Mesendoderm (in vitro differentiated cells): ENCODE measurements around the gene VLDLR.

Source experiments
- DNase-seq: peaks from one replicate; pipeline ENCODE4 v3.0.0; 2013
- H2AK5ac ChIP-seq: 2 replicates; pipeline ENCODE4 v1.6.1; 2013; ENCODE audit warnings: low read length, inconsistent platforms
- H2BK120ac ChIP-seq: 2 replicates; pipeline ENCODE4 v1.6.1; 2013; ENCODE audit warnings: low read depth, mild to moderate bottlenecking, low read length, moderate library complexity, mixed read lengths
- H2BK15ac ChIP-seq: replicated peaks from 2 replicates; pipeline ENCODE4 v1.6.1; 2013; ENCODE audit warnings: low read depth, mild to moderate bottlenecking, moderate library complexity
- H2BK5ac ChIP-seq: 2 replicates; pipeline ENCODE4 v1.6.1; 2013; ENCODE audit warnings: low read length, inconsistent platforms
- H3K18ac ChIP-seq: 2 replicates; pipeline ENCODE4 v1.6.1; 2013; ENCODE audit warnings: mild to moderate bottlenecking, low read length, mixed read lengths
- H3K23ac ChIP-seq: one replicate; pipeline ENCODE4 v1.6.1; 2013; ENCODE audit warnings: low read length
- H3K27ac ChIP-seq: 2 replicates; pipeline ENCODE4 v1.5.1; 2013; ENCODE audit warnings: low read depth, mild to moderate bottlenecking, inconsistent platforms, low read length, moderate library complexity
- H3K27me3 ChIP-seq: 2 replicates; pipeline ENCODE4 v1.6.1; 2013; ENCODE audit warnings: low read length, control low read depth, mild to moderate bottlenecking, inconsistent platforms; ENCODE audit not compliant: insufficient read depth, poor library complexity
- H3K36me3 ChIP-seq: 2 replicates; pipeline ENCODE4 v1.6.1; 2013; ENCODE audit warnings: low read length, inconsistent platforms; ENCODE audit not compliant: control insufficient read depth, insufficient read depth
- H3K4ac ChIP-seq: one replicate; pipeline ENCODE4 v1.6.1; 2013; ENCODE audit warnings: low read depth, mild to moderate bottlenecking, low read length, moderate library complexity
- H3K4me1 ChIP-seq: 2 replicates; pipeline ENCODE4 v1.6.1; 2013; ENCODE audit warnings: low read depth, low read length, inconsistent platforms; ENCODE audit not compliant: control insufficient read depth
- H3K4me2 ChIP-seq: 2 replicates; pipeline ENCODE4 v1.6.1; 2013; ENCODE audit warnings: low read length
- H3K4me3 ChIP-seq: 2 replicates; pipeline ENCODE4 v1.5.1; 2013; ENCODE audit warnings: mild to moderate bottlenecking, low read length
- H3K56ac ChIP-seq: one replicate; pipeline ENCODE4 v1.6.1; 2013; ENCODE audit warnings: low read length
- H3K79me1 ChIP-seq: 2 replicates; pipeline ENCODE4 v1.6.1; 2013; ENCODE audit warnings: low read length, inconsistent platforms
- H3K79me2 ChIP-seq: 2 replicates; pipeline ENCODE4 v1.6.1; 2013; ENCODE audit warnings: mild to moderate bottlenecking, low read length; ENCODE audit not compliant: control insufficient read depth, insufficient read depth
- H3K9ac ChIP-seq: 2 replicates; pipeline ENCODE4 v1.6.1; 2013; ENCODE audit warnings: low read length, inconsistent platforms
- H4K5ac ChIP-seq: one replicate; pipeline ENCODE4 v1.6.1; 2013; ENCODE audit warnings: low read length
- H4K8ac ChIP-seq: one replicate; pipeline ENCODE4 v1.6.1; 2013; ENCODE audit warnings: low read depth, mild to moderate bottlenecking, control low read depth, low read length, moderate library complexity
- WGBS: extraction: QIAGEN DNeasy Blood & Tissue Kit; methylation state at CpG from one replicate; pipeline ENCODE4 v1.1.7; 2013; ENCODE audit warnings: low lambda C conversion rate, missing lambda C conversion rate; ENCODE audit not compliant: insufficient coverage; ENCODE audit errors: extremely low coverage; 5-methylcytosine and 5-hydroxymethylcytosine counted together

The VLDLR gene

DNA sequence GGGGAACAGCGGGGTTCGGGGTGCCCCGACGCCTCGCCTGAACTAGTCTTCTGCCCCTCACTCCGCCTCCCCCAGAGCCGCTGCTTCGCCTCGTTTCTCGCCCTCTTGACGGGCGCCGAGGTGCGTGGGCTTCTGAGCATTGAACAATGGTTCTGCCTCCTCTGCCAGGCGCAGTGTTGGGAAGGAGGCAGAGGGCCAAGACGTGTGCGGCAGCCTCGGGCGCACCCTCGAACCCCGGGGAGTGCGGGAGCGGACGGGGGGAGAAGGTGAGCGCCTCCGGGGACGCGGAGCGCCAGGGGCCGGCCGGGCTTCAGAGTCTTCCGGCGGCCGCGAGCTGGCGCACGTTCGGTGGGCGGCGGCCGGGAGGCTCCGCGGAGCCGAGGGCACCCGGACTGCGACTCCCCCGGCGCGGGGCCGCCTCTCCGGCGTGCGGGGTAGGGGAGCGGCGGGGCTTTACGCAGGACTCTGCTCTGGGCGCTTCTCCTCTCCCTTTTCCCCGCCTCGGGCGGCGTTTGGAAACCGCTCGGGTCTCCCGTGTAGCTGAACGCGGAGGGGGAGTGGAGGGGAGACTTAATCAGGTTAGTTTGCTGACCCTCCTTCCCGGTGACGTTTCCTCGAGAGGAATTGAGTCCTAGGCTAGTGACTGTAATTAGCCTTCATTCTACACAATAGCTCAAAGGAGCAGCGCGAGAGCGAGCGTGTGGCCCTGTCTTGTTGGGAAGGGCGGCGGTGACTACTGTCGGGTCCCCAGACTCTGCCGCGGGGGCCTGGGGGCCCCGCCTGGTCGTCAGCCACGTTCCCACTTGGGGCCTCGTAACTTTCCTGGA lies 1.1 kb downstream of the VLDLR start:
- Histone ChIP-seq H3K36me3 (no peaks in the 10 kb centered on the region), H3K9ac (peak overlapping the region; percentile 89), H3K18ac (peak overlapping the region; percentile 60), H2AK5ac (no peak overlapping the region), H3K79me1 (peaks cover 19% of the 10 kb centered on the region), H2BK5ac (no peak overlapping the region), H3K4me2 (peak overlapping the region; percentile 39), H4K8ac (no peak overlapping the region), H3K79me2 (peaks cover 58% of the 10 kb centered on the region), H3K23ac (peak overlapping the region; percentile 80), H3K4ac (peak overlapping the region; percentile 8), H3K4me1 (peaks cover 18% of the 10 kb centered on the region), H3K27ac (peak overlapping the region; percentile 36), H3K4me3 (peak overlapping the region; percentile 50), H3K27me3 (no peaks in the 10 kb centered on the region), H3K56ac (peak overlapping the region; percentile 90), H4K5ac (no peak overlapping the region), H2BK120ac (no peak overlapping the region), H2BK15ac (no peak overlapping the region)
- peak; percentile 61 for DNase-seq
- WGBS, result no CpG with 5 or more reads among the region's 82 CpGs

DNA sequence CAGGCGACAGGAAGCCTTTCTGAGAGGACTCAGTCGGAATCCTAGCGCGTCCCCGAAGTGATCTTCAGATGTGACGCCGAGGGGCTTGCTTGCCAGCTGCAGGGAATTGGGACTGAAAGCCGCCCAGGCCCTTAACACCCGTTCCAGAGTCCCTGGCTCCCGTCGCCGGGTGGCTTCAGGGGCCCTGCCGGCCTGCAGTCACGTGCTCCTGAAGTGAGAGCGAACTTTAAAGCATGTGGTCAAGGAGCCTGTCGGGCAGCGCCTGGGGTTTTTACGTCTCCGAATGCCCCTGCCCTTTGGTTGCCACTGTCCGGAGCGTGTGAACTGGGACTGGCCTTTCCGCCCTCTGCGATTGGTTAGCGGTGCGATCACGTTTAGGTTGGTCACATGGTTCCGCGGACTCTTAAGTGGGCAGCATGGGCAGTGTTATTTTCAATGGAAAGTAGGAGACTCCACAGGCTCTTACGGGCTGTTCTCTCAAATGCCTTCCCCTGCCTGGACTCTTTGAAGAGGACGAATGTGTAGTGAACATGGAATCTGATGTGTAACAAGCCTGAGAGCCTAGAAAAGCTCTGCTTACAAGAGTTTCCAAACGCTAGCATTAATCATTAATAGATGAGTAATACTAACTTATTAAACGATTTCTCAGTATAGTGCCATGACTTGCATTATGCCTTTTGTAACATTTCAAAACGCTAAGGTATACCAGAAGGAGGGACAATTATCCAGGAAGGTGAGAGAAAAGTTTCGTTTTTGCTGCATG lies 1.9 kb downstream of the VLDLR start:
- H2BK15ac ChIP-seq, result no peak overlapping the region
- H3K79me2 ChIP-seq, result peaks cover 62% of the 10 kb centered on the region
- H3K4me1 ChIP-seq, result peaks cover 20% of the 10 kb centered on the region
- H4K5ac ChIP-seq, result no peak overlapping the region
- H3K4me2 ChIP-seq, result peak overlapping the region; percentile 39
- H3K36me3 ChIP-seq, result no peaks in the 10 kb centered on the region
- peak overlapping the region; percentile 90 for H3K56ac ChIP-seq
- no peaks in the 10 kb centered on the region for H3K27me3 ChIP-seq
- H3K23ac ChIP-seq, result peak overlapping the region; percentile 80
- H2AK5ac ChIP-seq, result no peak overlapping the region
- peak; percentile 82 for DNase-seq
- WGBS, result no CpG with 5 or more reads among the region's 34 CpGs
- no peak overlapping the region for H3K18ac ChIP-seq
- no peak overlapping the region for H2BK5ac ChIP-seq
- H3K4me3 ChIP-seq, result peak overlapping the region; percentile 50
- H4K8ac ChIP-seq, result no peak overlapping the region
- H3K79me1 ChIP-seq, result peaks cover 22% of the 10 kb centered on the region
- peak overlapping the region; percentile 89 for H3K9ac ChIP-seq
- H3K27ac ChIP-seq, result peak overlapping the region; percentile 4
- no peak overlapping the region for H2BK120ac ChIP-seq
- H3K4ac ChIP-seq, result no peak overlapping the region

DNA sequence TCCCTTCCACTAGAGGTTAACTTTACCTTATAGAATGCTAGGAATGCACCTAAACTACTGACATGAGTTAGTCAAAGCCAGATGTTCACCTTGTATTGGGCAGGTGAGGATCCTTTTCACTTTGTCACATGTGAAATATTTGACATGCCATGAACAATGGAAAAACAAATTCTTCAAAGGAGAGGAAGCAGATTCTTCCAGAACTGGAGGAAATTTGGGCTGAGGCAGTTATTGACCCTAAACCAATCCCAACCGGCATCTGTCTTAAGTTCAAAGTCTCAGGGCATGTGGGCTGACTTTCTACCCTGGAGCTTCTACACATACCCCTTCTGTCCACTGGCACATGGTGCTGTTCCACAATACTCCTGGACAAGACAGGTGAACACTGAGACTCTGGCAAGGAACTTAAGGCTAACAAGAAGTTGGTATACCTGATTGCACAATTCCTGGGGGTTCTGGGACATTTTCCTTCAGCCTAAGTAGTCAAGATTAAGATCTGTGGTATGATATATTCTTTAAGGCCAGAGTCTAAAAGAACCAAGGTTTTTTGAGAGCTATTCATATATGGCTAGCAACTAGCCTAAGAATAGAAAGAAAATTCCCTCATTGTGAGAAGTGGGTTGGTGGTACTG lies 2.6 kb downstream of the VLDLR start:
- no peak overlapping the region for H4K5ac ChIP-seq
- peak; percentile 59 for DNase-seq
- no peaks in the 10 kb centered on the region for H3K36me3 ChIP-seq
- H3K9ac ChIP-seq, result peak overlapping the region; percentile 89
- no peak overlapping the region for H2AK5ac ChIP-seq
- no peak overlapping the region for H3K18ac ChIP-seq
- H3K23ac ChIP-seq, result no peak overlapping the region
- no CpG with 5 or more reads among the region's 1 CpG for WGBS
- H3K79me2 ChIP-seq, result peaks cover 69% of the 10 kb centered on the region
- H2BK5ac ChIP-seq, result no peak overlapping the region
- no peak overlapping the region for H4K8ac ChIP-seq
- no peak overlapping the region for H3K27ac ChIP-seq
- H2BK15ac ChIP-seq, result no peak overlapping the region
- peaks cover 20% of the 10 kb centered on the region for H3K4me1 ChIP-seq
- H3K79me1 ChIP-seq, result peaks cover 23% of the 10 kb centered on the region
- no peaks in the 10 kb centered on the region for H3K27me3 ChIP-seq
- H3K4me2 ChIP-seq, result peak overlapping the region; percentile 39
- no peak overlapping the region for H2BK120ac ChIP-seq
- H3K4me3 ChIP-seq, result no peak overlapping the region
- H3K56ac ChIP-seq, result peak overlapping the region; percentile 25
- H3K4ac ChIP-seq, result no peak overlapping the region

DNA sequence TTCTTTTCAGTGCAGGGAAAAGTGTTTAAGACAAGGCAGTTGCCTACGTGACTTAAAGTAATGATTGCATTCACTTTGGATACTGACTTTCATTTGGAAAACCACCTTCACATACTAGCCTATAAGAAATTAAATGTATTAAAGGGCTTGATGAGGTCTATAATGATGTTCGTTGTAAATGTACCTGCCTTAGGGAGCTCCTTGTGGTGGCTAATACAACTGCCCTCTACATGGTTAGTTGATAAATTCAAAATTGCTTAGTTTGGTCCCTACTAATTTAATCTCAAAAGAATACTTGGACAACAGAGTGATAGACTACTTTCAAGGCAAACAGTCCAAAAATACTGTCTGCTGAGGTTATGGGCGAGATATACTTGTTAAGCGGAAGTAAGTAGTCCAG lies 3.8 kb downstream of the VLDLR start:
- H3K36me3 ChIP-seq, result no peaks in the 10 kb centered on the region
- H3K4ac ChIP-seq, result no peak overlapping the region
- peaks cover 77% of the 10 kb centered on the region for H3K79me2 ChIP-seq
- H3K27me3 ChIP-seq, result no peaks in the 10 kb centered on the region
- H3K4me1 ChIP-seq, result peaks cover 18% of the 10 kb centered on the region
- H4K8ac ChIP-seq, result no peak overlapping the region
- H4K5ac ChIP-seq, result no peak overlapping the region
- no peak for DNase-seq
- no peak overlapping the region for H3K4me3 ChIP-seq
- peaks cover 28% of the 10 kb centered on the region for H3K79me1 ChIP-seq
- H3K27ac ChIP-seq, result no peak overlapping the region
- no CpG with 5 or more reads among the region's 4 CpGs for WGBS
- H2AK5ac ChIP-seq, result no peak overlapping the region
- no peak overlapping the region for H3K23ac ChIP-seq
- no peak overlapping the region for H2BK120ac ChIP-seq
- no peak overlapping the region for H3K9ac ChIP-seq
- H3K18ac ChIP-seq, result no peak overlapping the region
- no peak overlapping the region for H2BK15ac ChIP-seq
- H3K56ac ChIP-seq, result no peak overlapping the region
- no peak overlapping the region for H3K4me2 ChIP-seq
- H2BK5ac ChIP-seq, result no peak overlapping the region

DNA sequence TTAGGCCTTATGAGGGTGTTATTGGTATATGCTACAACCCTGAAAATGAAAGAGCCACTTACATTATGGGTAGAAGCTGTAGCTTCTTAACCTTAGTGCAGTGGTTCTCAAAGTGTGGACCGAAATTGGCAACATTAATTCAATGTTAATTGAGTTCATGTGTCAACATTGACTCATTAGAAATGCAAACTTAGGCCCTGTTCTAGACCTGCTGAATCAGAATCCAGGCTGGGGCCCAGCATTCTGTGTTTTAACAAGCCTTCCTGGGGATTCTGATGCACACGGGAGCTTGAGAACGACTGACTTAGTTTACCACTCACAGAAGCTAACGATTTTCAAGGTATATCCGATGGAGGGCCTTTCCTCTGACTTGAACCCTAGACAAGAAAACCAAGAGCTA lies 7.3 kb downstream of the VLDLR start:
- no peak overlapping the region for H2AK5ac ChIP-seq
- H2BK5ac ChIP-seq, result no peak overlapping the region
- DNase-seq, result no peak
- H3K27me3 ChIP-seq, result no peaks in the 10 kb centered on the region
- no peak overlapping the region for H3K23ac ChIP-seq
- H4K8ac ChIP-seq, result no peak overlapping the region
- no peak overlapping the region for H3K27ac ChIP-seq
- no peak overlapping the region for H3K18ac ChIP-seq
- no peak overlapping the region for H3K4ac ChIP-seq
- no peaks in the 10 kb centered on the region for H3K36me3 ChIP-seq
- H3K4me1 ChIP-seq, result peaks cover 23% of the 10 kb centered on the region
- no peak overlapping the region for H4K5ac ChIP-seq
- no peak overlapping the region for H2BK120ac ChIP-seq
- no peak overlapping the region for H3K9ac ChIP-seq
- H3K79me2 ChIP-seq, result peaks cover 84% of the 10 kb centered on the region
- no CpG with 5 or more reads among the region's 5 CpGs for WGBS
- H3K56ac ChIP-seq, result no peak overlapping the region
- no peak overlapping the region for H3K4me2 ChIP-seq
- H2BK15ac ChIP-seq, result no peak overlapping the region
- H3K79me1 ChIP-seq, result peaks cover 33% of the 10 kb centered on the region
- H3K4me3 ChIP-seq, result no peak overlapping the region
